Caki2 (cell line): ENCODE measurements around the gene CD99L2. TPM values are rescaled to one million over a fixed set of nuclear protein-coding genes. Genes with fewer than 3 reads are reported as not detected.
"Not testable (repeated sequence)": the region's sequence is repeated elsewhere in the genome, so short reads cannot be mapped to it uniquely, and the experiment has no call there.

Source experiments
- DNase-seq: peaks from one replicate; pipeline ENCODE4 v3.0.0-alpha.2; 2015; ENCODE audit warnings: low read depth
- in situ Hi-C: cut with HindIII; loops from 2 replicates; pipeline ENCODE4 v1.10.0; 2016; ENCODE audit warnings: low sequenced_read_pairs, low pct_unique_long_range_greater_than_20kb, mixed read lengths
- total RNA-seq: library from RNA; depleted of rRNA; stranded (reverse); fragments of >200 nt; shearing (Covaris generic); gene quantifications from 2 replicates; pipeline ENCODE4 v1.2.3, GENCODE V29; 2014; ENCODE audit warnings: low replicate concordance

The CD99L2 gene
- total RNA-seq, 1 experiment from 2014 or later = 34.7 TPM

DNA sequence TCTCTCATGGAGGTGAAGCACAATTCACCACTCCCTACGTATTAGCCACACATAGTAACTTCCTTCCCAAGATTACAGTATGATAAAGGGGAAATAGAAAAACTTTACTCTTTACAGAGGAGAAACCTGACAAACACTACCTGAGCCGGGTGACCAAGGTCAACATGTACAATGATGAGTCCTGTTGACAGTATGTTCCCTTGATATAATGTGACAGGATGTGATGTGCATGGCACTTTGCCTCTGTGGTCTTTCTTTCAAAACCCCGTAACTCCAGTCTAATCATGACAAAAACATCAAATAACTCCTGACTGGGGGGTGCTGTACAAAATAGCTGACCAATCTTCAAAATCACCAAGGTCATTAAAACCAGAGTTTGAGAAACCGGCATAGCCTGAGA, 60.6 kb downstream of the CD99L2 start:
- in situ Hi-C loops = no loop called here
- no peak for DNase-seq

- no peak for DNase-seq
- in situ Hi-C loops = no loop called here
These were observed 63.8 kb downstream of the CD99L2 start for GRCh38 chrX:150834695-150835094.

GRCh38 chrX:150833454-150834056, 64.9 kb downstream of the CD99L2 start:
- DNase-seq = no peak
- in situ Hi-C loops = no loop called here

DNA sequence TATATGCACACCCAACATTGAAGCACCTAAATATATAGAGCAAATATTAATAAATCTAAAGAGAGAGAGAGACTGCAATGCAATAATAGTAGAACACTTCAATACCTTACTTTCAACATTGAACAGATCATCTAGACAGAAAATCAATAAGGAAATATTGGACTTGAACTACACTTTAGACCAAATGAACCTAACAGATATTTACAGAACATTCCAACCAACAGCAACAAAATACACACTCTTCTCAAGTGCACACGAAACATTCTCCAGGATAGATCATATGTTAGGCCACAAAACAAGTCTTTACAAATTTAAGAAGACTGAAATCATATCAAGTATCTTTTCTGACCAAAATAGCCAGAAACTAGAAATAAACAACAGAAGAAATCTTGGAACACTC, 66.6 kb downstream of the CD99L2 start:
- in situ Hi-C loops = no loop called here
- no peak for DNase-seq

DNA sequence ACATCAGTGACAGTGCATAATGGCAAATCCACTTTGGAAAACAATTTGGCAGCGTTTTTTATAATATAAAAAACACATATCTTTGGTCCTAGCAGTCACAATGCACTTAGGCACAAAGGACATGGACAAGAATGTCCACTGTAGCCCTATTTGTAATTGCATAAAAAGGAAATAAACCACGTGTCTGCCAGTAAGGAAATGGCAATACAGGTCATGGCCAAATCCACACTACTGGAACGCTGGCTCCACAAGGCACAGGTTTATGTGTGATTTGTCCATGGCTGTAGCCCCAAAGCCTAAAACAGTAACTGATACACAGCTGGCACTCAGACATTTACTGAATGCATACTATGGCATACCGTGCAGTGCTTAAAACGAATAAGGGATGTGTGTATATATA, 69.7 kb downstream of the CD99L2 start:
- in situ Hi-C loops = no loop called here
- DNase-seq = no peak

DNA sequence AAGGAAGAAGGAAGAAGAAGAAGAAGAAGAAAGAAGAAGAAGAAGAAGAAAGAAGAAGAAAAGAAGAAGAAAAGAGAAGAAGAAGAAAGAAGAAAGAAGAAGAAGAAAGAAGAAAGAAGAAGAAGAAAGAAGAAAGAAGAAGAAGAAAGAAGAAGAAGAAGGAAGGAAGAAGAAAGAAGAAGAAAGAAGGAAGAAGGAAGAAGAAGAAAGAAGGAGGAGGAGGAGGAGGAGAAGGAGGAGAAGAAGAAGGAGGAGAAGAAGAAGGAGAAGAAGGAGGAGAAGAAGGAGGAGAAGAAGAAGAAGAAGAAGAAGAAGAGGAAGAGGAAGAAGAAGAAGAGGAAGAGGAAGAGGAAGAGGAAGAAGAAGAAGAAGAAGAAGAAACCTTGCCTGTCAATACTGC, 74.1 kb downstream of the CD99L2 start:
- DNase-seq, in situ Hi-C loops: not testable (repeated sequence)

DNA sequence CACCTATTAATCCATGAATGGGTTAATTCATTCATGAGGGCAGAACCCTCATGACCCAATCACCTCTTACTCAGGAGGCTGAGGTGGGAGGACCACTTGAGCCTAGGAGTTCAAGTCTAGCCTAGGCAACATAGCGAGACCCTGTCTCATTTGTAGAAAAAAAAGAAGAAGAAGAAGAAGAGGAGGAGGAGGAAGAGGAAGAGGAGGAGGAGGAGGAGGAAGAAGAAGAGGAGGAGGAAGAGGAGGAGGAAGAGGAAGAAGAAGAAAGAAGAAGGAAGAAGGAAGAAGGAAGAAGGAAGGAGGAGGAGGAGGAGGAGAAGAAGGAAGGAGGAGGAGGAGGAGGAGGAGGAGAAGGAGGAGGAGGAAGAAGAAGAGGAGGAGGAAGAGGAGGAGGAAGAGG, 74.6 kb downstream of the CD99L2 start:
- in situ Hi-C loops, DNase-seq: not testable (repeated sequence)

DNA sequence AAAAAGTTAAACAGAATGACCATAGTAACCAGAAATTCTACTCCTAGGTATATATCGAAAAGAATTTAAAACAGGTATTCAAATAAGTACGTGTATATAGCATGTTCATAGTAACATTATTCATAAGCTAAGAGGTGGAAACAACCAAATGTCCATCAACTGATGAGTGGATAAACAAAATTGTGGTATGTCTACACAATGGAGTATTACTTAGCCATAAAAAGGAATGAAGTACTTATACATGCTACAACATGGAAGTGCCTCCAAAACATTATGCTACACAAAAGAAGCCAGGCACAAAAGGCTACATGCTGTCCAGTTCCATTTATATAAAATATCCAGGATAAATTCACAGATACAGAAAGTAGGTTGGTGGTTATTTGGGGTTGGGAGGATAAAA, 76.5 kb downstream of the CD99L2 start:
- in situ Hi-C loops = no loop called here

DNA sequence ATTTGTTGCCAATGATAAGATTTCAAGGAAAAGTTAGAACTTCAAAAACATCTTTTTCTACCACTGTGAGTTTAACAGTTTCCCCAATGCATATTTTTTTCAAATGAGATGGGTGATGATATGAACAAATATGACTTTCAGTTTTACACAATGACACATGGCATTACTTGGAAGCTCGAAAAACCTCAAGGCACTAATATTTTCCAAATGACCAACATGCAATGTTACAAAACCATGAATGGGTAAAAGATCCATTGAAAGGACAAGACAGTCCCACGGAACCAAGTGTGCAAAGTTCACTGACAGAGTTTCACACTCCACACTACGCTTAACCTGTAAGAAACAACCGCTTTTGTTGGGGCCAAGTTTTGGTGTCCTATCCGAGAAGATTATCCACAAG, 84.5 kb downstream of the CD99L2 start:
- in situ Hi-C loops = no loop called here
- no peak for DNase-seq

More for the DNA sequence above, 76.5 kb downstream of the CD99L2 start:
- DNase-seq = no peak

DNA sequence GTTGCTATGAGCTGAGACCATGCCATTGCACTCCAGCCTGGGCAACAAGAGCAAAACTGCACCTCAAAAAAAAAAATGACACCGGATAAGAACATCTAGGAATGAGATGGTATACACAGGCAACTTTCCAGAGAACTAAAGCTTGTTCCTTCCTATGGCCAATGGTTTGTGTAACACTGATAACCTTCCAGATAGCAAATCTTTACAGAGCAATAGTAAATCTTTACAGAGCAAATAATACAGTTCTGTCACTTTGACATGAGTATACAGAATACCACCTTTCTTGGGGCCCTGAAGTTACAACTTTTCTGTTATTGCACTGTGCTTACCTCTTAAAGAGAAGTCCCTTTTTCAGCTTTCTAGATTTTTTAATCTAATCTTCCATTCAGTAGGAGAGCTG, 91.6 kb downstream of the CD99L2 start:
- DNase-seq = no peak
- in situ Hi-C loops = no loop called here

- no peak for DNase-seq
- in situ Hi-C loops = no loop called here
These were observed 92.7 kb downstream of the CD99L2 start for GRCh38 chrX:150805736-150806135.

DNA sequence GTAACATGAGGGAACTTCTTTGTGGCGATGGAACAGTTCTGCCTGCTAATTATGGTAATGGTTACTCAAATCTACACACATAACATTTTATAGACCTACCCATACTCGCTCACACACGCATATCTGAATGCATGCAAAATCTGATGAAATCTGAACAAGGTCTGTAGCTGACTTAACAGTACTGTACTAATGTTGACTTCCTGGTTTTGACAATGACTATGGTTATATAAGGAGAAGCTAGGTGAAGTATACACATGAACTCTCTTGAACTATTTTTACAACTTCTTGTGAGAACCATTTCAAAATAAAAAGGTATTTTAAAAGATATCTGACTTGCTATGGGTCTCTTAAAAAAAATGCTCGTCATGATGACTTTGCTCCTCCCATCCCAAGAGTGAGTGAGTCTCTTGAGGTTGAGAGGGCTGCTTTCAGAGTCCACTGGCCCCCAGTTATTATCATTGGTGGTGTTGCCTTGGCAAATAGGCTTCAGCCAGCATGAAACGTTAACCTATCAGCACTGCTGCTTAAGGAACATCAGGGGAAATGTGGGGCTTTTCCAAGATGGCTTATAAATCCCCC, 105.4 kb downstream of the CD99L2 start:
- in situ Hi-C loops = no loop called here
- no peak for DNase-seq

DNA sequence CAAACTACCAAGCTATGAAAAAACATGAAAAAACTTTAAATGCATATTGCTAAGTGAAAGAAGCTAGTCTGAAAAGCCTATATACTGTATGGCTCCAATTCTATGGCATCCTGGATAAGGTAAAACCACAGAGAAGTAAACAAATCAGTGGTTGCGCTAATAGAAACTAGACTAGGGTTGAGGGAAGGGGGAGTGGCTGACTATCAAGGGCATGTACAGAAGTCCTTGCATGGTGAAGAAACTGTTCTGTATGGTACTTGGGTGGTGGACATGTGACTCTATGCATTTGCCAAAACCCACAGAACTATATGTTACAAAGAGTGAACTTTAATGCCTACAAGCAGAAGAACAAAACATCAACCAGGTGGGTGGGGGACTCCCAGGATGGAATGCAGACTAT, 108.4 kb downstream of the CD99L2 start:
- DNase-seq = no peak
- in situ Hi-C loops = no loop called here

GRCh38 chrX:150781677-150782076, 116.8 kb downstream of the CD99L2 start:
- in situ Hi-C loops = no loop called here
- DNase-seq = no peak

DNA sequence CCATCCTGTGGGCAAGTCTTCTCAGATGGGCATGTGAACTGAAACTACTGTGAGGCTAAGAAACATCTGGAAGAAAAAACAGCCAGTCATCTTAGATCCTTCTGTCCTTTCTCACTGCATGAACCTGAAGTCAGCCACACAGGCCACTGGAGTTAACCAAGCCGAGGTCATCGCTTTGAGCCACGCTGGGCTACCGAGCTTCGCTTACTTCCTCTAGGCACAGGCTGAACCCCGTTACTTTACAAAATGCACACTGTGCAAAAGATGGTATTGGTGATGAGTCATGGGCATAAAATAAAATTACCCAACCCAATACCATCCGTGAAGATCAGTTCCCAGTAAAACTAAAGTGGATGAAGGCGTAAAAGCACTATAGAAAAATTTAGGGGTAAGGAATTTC, 119.1 kb downstream of the CD99L2 start:
- no peak for DNase-seq
- in situ Hi-C loops = no loop called here

- in situ Hi-C loops = no loop called here
- DNase-seq = no peak
These were observed 121.0 kb downstream of the CD99L2 start for GRCh38 chrX:150777328-150777992.

DNA sequence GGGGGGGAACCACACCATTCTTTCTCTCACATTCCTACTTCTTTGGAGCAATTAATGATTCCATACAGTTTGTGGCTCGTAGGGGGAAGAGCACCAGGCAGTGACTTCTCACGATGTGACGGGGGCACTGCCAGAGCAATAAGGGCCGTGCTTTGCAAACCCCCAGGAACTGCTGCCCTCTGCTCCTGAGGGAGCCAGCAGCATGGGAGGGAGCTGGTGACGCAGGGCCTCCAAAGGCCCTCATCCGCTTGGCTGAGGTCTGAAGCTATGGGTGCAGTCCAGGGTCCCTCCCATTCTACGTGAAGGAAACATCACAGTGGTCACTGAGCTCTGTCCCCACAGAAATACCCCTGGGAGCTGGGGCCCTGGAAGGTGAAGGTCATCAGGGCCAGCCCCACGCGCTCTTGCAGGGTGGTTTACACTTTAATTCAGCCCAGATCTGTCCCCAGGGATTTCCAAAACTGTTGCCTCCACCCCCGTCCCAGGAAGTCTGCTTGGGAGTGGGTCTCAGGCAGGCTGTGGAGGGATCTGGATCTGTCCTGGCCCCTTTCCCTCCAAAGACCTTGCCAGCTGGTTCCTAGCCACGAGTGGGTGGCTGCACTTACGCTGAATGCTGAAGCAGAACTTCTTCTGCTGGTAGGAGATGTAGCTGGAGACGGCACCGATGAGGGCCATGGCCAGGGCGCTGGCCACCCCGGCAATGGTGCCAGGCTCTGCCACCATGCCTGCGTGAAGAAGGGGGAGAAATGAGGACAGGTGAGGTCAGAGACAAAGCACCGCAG, 122.7 kb downstream of the CD99L2 start:
- in situ Hi-C loops = no loop called here

GRCh38 chrX:150774798-150775568, 123.5 kb downstream of the CD99L2 start:
- in situ Hi-C loops = no loop called here
- DNase-seq = no peak

More for the DNA sequence above, 122.7 kb downstream of the CD99L2 start:
- DNase-seq = no peak
